ENCODE results near the gene CRK.
A peak's percentile ranks its signal among the peaks of the same experiment; 100 is the strongest.
"Not testable (repeated sequence)": the region's sequence is repeated elsewhere in the genome, so short reads cannot be mapped to it uniquely, and the experiment has no call there.

CRK gene

DNA sequence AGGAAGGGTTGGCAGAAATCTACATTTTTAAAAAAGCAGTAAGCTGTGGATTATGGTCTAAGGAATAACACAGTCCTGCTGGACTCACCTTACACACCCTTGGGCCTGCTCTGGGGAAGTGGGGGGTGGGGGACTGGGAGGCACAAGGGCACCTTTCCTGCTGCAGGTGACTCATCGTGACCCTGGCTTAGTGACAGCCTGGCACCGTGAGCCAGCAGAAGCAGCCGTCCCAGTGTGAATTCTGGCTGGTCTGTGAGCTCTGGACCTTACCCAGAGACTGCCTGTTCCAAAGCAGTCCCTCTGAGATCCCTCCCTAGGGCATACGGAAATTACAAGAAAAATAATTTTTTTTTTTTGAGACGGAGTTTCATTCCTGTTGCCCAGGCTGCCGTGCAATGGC lies 4.2 kb upstream of the CRK start:
- Histone ChIP-seq H3K9ac (ENCODE audit: low read depth, low read length, poor library complexity, severe bottlenecking) (no peak overlapping the region), H3K9me3 (ENCODE audit: insufficient read depth, low read depth, low read length) (no peaks in the 10 kb centered on the region), H3K36me3 (ENCODE audit: insufficient read depth, low read length) (no peaks in the 10 kb centered on the region), H2AFZ (ENCODE audit: low read length) (no peak overlapping the region), H3K9me2 (replicated peaks; ENCODE audit: low read depth, low read length) (no peaks in the 10 kb centered on the region), H3K4me1 (ENCODE audit: insufficient read depth, low read length, poor library complexity, severe bottlenecking) (peaks cover 6% of the 10 kb centered on the region), H3K4me2 (ENCODE audit: low read depth, low read length, poor library complexity, severe bottlenecking) (no peak overlapping the region), H3K79me2 (ENCODE audit: insufficient read depth, low read length) (peaks cover 7% of the 10 kb centered on the region), H3K4me3 (ENCODE audit: low read length, poor library complexity, severe bottlenecking) (no peak overlapping the region), H3K27me3 (ENCODE audit: insufficient read depth, low read length, poor library complexity, severe bottlenecking) (peaks cover 48% of the 10 kb centered on the region), H4K20me1 (ENCODE audit: insufficient read depth, low read length, poor library complexity, severe bottlenecking) (peaks cover 15% of the 10 kb centered on the region), H3F3A (ENCODE audit: low read depth) (no peaks in the 10 kb centered on the region)
- TF ChIP-seq, protein P1, sequence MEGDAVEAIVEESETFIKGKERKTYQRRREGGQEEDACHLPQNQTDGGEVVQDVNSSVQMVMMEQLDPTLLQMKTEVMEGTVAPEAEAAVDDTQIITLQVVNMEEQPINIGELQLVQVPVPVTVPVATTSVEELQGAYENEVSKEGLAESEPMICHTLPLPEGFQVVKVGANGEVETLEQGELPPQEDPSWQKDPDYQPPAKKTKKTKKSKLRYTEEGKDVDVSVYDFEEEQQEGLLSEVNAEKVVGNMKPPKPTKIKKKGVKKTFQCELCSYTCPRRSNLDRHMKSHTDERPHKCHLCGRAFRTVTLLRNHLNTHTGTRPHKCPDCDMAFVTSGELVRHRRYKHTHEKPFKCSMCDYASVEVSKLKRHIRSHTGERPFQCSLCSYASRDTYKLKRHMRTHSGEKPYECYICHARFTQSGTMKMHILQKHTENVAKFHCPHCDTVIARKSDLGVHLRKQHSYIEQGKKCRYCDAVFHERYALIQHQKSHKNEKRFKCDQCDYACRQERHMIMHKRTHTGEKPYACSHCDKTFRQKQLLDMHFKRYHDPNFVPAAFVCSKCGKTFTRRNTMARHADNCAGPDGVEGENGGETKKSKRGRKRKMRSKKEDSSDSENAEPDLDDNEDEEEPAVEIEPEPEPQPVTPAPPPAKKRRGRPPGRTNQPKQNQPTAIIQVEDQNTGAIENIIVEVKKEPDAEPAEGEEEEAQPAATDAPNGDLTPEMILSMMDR (conservative IDR thresholded peaks at IDR 0.05; ENCODE audit: low read length): no peak

GRCh38 chr17:1455291-1455796 lies 688 bp downstream of the CRK start:
- H3F3A ChIP-seq (ENCODE audit: low read depth): no peaks in the 10 kb centered on the region
- TF ChIP-seq, protein P1 (conservative IDR thresholded peaks at IDR 0.05; ENCODE audit: low read length): peak; percentile 65
- TF ChIP-seq EZH2phosphoT487 (IDR thresholded peaks at IDR 0.05; ENCODE audit: borderline replicate concordance): no peak
- peaks cover 52% of the 10 kb centered on the region for H3K79me2 ChIP-seq (ENCODE audit: insufficient read depth, low read length)
- H2AFZ ChIP-seq (ENCODE audit: low read length): peak overlapping the region; percentile 61
- H3K4me1 ChIP-seq (ENCODE audit: insufficient read depth, low read length, poor library complexity, severe bottlenecking): peaks cover 18% of the 10 kb centered on the region
- peaks cover 24% of the 10 kb centered on the region for H4K20me1 ChIP-seq (ENCODE audit: insufficient read depth, low read length, poor library complexity, severe bottlenecking)
- no peaks in the 10 kb centered on the region for H3K36me3 ChIP-seq (ENCODE audit: insufficient read depth, low read length)
- no peaks in the 10 kb centered on the region for H3K9me2 ChIP-seq (replicated peaks; ENCODE audit: low read depth, low read length)
- no peaks in the 10 kb centered on the region for H3K9me3 ChIP-seq (ENCODE audit: insufficient read depth, low read depth, low read length)
- H3K4me3 ChIP-seq (ENCODE audit: low read length, poor library complexity, severe bottlenecking): peak overlapping the region; percentile 81
- H3K9ac ChIP-seq (ENCODE audit: low read depth, low read length, poor library complexity, severe bottlenecking): peak overlapping the region; percentile 80
- peaks cover 8% of the 10 kb centered on the region for H3K27me3 ChIP-seq (ENCODE audit: insufficient read depth, low read length, poor library complexity, severe bottlenecking)
- H3K4me2 ChIP-seq (ENCODE audit: low read depth, low read length, poor library complexity, severe bottlenecking): peak overlapping the region; percentile 88

DNA sequence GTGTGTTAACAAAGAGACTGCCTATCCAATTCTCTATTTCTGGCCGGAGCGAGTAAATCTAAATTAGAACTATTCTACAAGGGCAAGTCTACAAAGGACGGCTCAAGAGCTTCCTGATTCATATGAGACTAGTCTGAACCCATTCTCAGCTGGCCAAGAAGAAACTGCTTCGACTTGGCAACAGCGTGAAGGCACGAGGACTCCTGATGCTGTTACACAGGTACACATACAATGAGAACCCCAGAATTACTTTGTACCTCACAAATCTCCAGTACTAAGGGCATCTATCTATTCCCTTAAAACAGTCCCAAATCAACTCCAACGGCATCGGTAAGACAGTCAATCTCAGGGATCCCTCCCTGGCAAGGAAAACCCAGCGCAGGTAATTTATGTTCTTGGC lies 1.5 kb downstream of the CRK start:
- Histone ChIP-seq H3K9ac (ENCODE audit: low read depth, low read length, poor library complexity, severe bottlenecking) (peak overlapping the region; percentile 80), H3K27me3 (ENCODE audit: insufficient read depth, low read length, poor library complexity, severe bottlenecking) (peaks cover under 1% of the 10 kb centered on the region), H4K20me1 (ENCODE audit: insufficient read depth, low read length, poor library complexity, severe bottlenecking) (peaks cover 24% of the 10 kb centered on the region), H3K79me2 (ENCODE audit: insufficient read depth, low read length) (peaks cover 60% of the 10 kb centered on the region), H3K9me2 (replicated peaks; ENCODE audit: low read depth, low read length) (no peaks in the 10 kb centered on the region), H3K9me3 (ENCODE audit: insufficient read depth, low read depth, low read length) (no peaks in the 10 kb centered on the region), H3F3A (ENCODE audit: low read depth) (no peaks in the 10 kb centered on the region), H3K4me1 (ENCODE audit: insufficient read depth, low read length, poor library complexity, severe bottlenecking) (peaks cover 18% of the 10 kb centered on the region), H2AFZ (ENCODE audit: low read length) (no peak overlapping the region), H3K4me2 (ENCODE audit: low read depth, low read length, poor library complexity, severe bottlenecking) (peak overlapping the region; percentile 88), H3K36me3 (ENCODE audit: insufficient read depth, low read length) (no peaks in the 10 kb centered on the region), H3K4me3 (ENCODE audit: low read length, poor library complexity, severe bottlenecking) (peak overlapping the region; percentile 81)
- TF ChIP-seq, protein P1 (conservative IDR thresholded peaks at IDR 0.05; ENCODE audit: low read length): no peak

DNA sequence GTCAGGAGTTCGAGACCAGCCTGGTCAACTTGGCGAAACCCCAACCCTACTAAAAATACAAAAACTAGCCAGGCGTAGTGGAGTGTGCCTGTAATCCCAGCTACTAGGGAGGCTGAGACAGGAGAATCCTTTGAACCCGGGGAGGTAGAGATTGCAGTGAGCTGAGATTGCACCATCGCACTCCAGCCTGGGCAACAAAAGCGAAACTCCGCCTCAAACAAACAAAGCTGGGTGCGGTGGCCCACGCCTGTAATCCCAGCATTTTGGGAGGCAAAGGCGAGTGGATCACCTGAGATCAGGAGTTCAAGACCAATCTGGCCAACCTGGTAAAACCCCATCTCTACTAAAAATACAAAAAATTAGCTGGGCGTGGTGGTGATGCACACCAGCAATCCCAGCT lies 2.3 kb downstream of the CRK start:
- not testable (repeated sequence) for H3F3A ChIP-seq (ENCODE audit: low read depth); H3K9me3 ChIP-seq (ENCODE audit: insufficient read depth, low read depth, low read length); H3K9ac ChIP-seq (ENCODE audit: low read depth, low read length, poor library complexity, severe bottlenecking); H3K27me3 ChIP-seq (ENCODE audit: insufficient read depth, low read length, poor library complexity, severe bottlenecking); H2AFZ ChIP-seq (ENCODE audit: low read length); H3K9me2 ChIP-seq (replicated peaks; ENCODE audit: low read depth, low read length); H3K4me3 ChIP-seq (ENCODE audit: low read length, poor library complexity, severe bottlenecking); H3K36me3 ChIP-seq (ENCODE audit: insufficient read depth, low read length)
- peaks cover 18% of the 10 kb centered on the region for H3K4me1 ChIP-seq (ENCODE audit: insufficient read depth, low read length, poor library complexity, severe bottlenecking)
- H3K79me2 ChIP-seq (ENCODE audit: insufficient read depth, low read length): peaks cover 68% of the 10 kb centered on the region
- peaks cover 24% of the 10 kb centered on the region for H4K20me1 ChIP-seq (ENCODE audit: insufficient read depth, low read length, poor library complexity, severe bottlenecking)
- peak overlapping the region; percentile 25 for H3K4me2 ChIP-seq (ENCODE audit: low read depth, low read length, poor library complexity, severe bottlenecking)

All from Loucy (cell line).